AG09309 (cell line): ENCODE data around the gene KRT222.

ENCODE experiments used
- DNase-seq: peaks from one replicate; pipeline ENCODE4 v3.0.0-alpha.2; 2010; ENCODE audit warnings: low read depth
- H3K4me3 ChIP-seq: 2 replicates; pipeline ENCODE4 v1.5.1; 2011; ENCODE audit warnings: mild to moderate bottlenecking, low read depth, low read length, moderate library complexity; ENCODE audit not compliant: control insufficient read depth
- CTCF ChIP-seq: IDR thresholded peaks from 2 replicates; pipeline ENCODE4 v1.5.1; 2011; ENCODE audit warnings: mild to moderate bottlenecking, low read depth, low read length, inconsistent platforms; ENCODE audit not compliant: insufficient read depth, control insufficient read depth; ENCODE audit errors: missing control alignments

KRT222 gene

GRCh38 chr17:40699853-40700252 lies 34.9 kb upstream of the KRT222 start:
- no peak overlapping the region for H3K4me3 ChIP-seq
- TF ChIP-seq CTCF = no peak
- DNase-seq = no peak

GRCh38 chr17:40699371-40699770 lies 34.4 kb upstream of the KRT222 start:
- DNase-seq = no peak
- TF ChIP-seq CTCF = no peak
- H3K4me3 ChIP-seq = no peak overlapping the region

- no peak overlapping the region for H3K4me3 ChIP-seq
- DNase-seq = no peak
- TF ChIP-seq CTCF = no peak
Observed at GRCh38 chr17:40697297-40697696, 32.3 kb upstream of the KRT222 start.

GRCh38 chr17:40696651-40697072 lies 31.7 kb upstream of the KRT222 start:
- no peak for DNase-seq
- no peak overlapping the region for H3K4me3 ChIP-seq
- TF ChIP-seq CTCF = no peak

- DNase-seq = no peak
- H3K4me3 ChIP-seq = no peak overlapping the region
- TF ChIP-seq CTCF = no peak
Observed at GRCh38 chr17:40695874-40696472, 31.0 kb upstream of the KRT222 start.

GRCh38 chr17:40694584-40694983 lies 29.6 kb upstream of the KRT222 start:
- no peak overlapping the region for H3K4me3 ChIP-seq
- DNase-seq = no peak
- no peak for TF ChIP-seq CTCF

GRCh38 chr17:40687106-40687505 lies 22.1 kb upstream of the KRT222 start:
- no peak overlapping the region for H3K4me3 ChIP-seq
- TF ChIP-seq CTCF = no peak
- DNase-seq = no peak
